Measurements from ENCODE around the gene NSD2.

DNA sequence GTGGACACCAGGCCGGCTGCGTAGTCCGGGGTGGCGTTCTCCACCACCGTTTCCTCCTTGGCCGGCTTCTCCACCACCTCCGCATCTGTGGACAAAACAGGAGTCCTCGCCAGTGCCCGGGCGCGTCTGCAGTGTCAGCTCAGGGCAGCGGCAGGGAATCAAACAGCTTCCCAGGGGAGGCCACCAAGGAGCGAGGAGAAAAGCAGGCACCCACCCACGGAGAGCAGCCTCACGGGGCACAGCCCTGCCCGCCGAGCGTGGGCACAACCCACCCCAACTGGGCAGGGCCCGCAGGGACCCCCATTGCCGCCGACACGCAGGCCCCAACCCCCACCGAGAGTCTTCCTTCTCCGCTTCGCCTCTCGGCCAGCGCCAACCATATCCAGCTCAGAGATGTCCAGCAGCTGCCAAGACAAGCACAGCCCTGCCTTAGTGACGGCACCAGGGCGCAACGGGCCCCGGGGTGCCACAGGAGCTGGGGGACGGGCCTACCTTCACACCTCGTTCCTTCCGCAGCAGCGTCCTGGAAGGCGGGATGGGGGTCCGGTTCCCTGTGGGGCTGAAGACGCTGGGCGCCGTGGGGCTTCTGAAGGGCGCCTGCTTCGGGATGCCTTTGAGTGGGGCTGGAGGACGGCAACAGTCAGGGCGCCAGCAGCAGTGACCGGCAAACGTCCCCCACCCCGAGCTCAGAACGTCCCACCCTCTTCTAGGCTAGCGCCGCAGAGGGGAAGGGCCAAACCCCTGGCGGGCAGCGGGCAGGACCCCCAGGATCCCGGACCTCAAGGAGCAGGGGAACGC lies 114.8 kb downstream of the NSD2 start:
- TF ChIP-seq, protein P1, sequence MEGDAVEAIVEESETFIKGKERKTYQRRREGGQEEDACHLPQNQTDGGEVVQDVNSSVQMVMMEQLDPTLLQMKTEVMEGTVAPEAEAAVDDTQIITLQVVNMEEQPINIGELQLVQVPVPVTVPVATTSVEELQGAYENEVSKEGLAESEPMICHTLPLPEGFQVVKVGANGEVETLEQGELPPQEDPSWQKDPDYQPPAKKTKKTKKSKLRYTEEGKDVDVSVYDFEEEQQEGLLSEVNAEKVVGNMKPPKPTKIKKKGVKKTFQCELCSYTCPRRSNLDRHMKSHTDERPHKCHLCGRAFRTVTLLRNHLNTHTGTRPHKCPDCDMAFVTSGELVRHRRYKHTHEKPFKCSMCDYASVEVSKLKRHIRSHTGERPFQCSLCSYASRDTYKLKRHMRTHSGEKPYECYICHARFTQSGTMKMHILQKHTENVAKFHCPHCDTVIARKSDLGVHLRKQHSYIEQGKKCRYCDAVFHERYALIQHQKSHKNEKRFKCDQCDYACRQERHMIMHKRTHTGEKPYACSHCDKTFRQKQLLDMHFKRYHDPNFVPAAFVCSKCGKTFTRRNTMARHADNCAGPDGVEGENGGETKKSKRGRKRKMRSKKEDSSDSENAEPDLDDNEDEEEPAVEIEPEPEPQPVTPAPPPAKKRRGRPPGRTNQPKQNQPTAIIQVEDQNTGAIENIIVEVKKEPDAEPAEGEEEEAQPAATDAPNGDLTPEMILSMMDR (IDR thresholded peaks at IDR 0.05; ENCODE audit: insufficient read depth, low read length, poor library complexity, severe bottlenecking): no peak
- TF ChIP-seq EZH2phosphoT487 (conservative IDR thresholded peaks at IDR 0.05; ENCODE audit: low read length): no peak

All from SU-DHL-6 (cell line).